DND-41 (cell line): Measurements from ENCODE around the gene CBLN2.

Source experiments
- ATAC-seq: fragments of 200-7000 bp; cut with Tn5 transposase; 3 replicates; pipeline ENCODE4 v1.9.1; 2021; ENCODE audit warnings: low read depth; ENCODE audit not compliant: insufficient read depth
- DNase-seq: peaks from one replicate; pipeline ENCODE4 v3.0.0-alpha.2; 2020
- H2AFZ ChIP-seq: 2 replicates; pipeline ENCODE4 v1.6.0; 2012; ENCODE audit warnings: low read depth, low read length
- H3K27ac ChIP-seq: 2 replicates; pipeline ENCODE4 v1.5.1; 2012; ENCODE audit warnings: low read length, inconsistent platforms
- H3K27me3 ChIP-seq: fragments of 200-600 bp; sonication (generic); 2 replicates; pipeline ENCODE4 v1.6.0; 2012; ENCODE audit warnings: low read length, mild to moderate bottlenecking, inconsistent platforms; ENCODE audit not compliant: insufficient read depth, poor library complexity
- H3K36me3 ChIP-seq: 2 replicates; pipeline ENCODE4 v1.5.1; 2012; ENCODE audit warnings: low read length, inconsistent platforms; ENCODE audit not compliant: insufficient read depth
- H3K4me1 ChIP-seq: 2 replicates; pipeline ENCODE4 v1.5.1; 2012; ENCODE audit warnings: mild to moderate bottlenecking, low read length; ENCODE audit not compliant: insufficient read depth
- H3K4me2 ChIP-seq: 2 replicates; pipeline ENCODE4 v1.6.0; 2012; ENCODE audit warnings: mild to moderate bottlenecking, moderate library complexity, low read length, inconsistent platforms; ENCODE audit not compliant: insufficient read depth
- H3K4me3 ChIP-seq, 2 experiments: fragments of 200-600 bp in 1 of 2; shearing (Covaris generic) in 1 of 2; 2 replicates each; pipeline ENCODE4 v1.5.1; 2012 to 2016; ENCODE audit warnings: inconsistent platforms in 2 of 2, low read length in 2 of 2, mild to moderate bottlenecking in 2 of 2, low read depth in 1 of 2, moderate library complexity in 1 of 2
- H3K79me2 ChIP-seq: 2 replicates; pipeline ENCODE4 v1.6.0; 2012; ENCODE audit warnings: low read length, inconsistent platforms; ENCODE audit not compliant: insufficient read depth
- H3K9ac ChIP-seq: 2 replicates; pipeline ENCODE4 v1.6.0; 2012; ENCODE audit warnings: low read depth, mild to moderate bottlenecking, inconsistent platforms, low read length, moderate library complexity
- H3K9me3 ChIP-seq: 2 replicates; pipeline ENCODE4 v1.5.1; 2012; ENCODE audit warnings: low read length, moderate library complexity, mild to moderate bottlenecking, inconsistent platforms; ENCODE audit not compliant: insufficient read depth, severe bottlenecking
- H4K20me1 ChIP-seq: 2 replicates; pipeline ENCODE4 v1.6.0; 2012; ENCODE audit warnings: low read length; ENCODE audit not compliant: insufficient read depth
- EZH2 ChIP-seq: IDR thresholded peaks from 3 replicates; pipeline ENCODE4 v1.6.1; 2012; ENCODE audit warnings: borderline replicate concordance, low read depth, mild to moderate bottlenecking, moderate library complexity, low read length, inconsistent platforms; ENCODE audit not compliant: severe bottlenecking
- TF ChIP-seq, protein P1 (sequence below): IDR thresholded peaks from 2 replicates; pipeline ENCODE4 v1.5.1; 2012; ENCODE audit warnings: borderline replicate concordance, low read length, moderate library complexity, mild to moderate bottlenecking; ENCODE audit not compliant: poor library complexity, severe bottlenecking; ENCODE audit errors: extremely low read depth

CBLN2 gene

GRCh38 chr18:72581976-72582375 lies 37.8 kb upstream of the CBLN2 start:
- H3K36me3 ChIP-seq = no peaks in the 10 kb centered on the region
- H3K9me3 ChIP-seq = peaks cover 11% of the 10 kb centered on the region
- ATAC-seq (no peak), DNase-seq (no peak)
- H3K4me2 ChIP-seq = no peak overlapping the region
- H3K4me3 ChIP-seq = no peak overlapping the region
- no peak overlapping the region for H2AFZ ChIP-seq
- no peak overlapping the region for H3K9ac ChIP-seq
- H3K4me1 ChIP-seq = no peaks in the 10 kb centered on the region
- no peaks in the 10 kb centered on the region for H3K79me2 ChIP-seq
- H4K20me1 ChIP-seq = no peaks in the 10 kb centered on the region
- H3K27ac ChIP-seq = no peak overlapping the region
- no peaks in the 10 kb centered on the region for H3K27me3 ChIP-seq
- TF ChIP-seq, protein P1, sequence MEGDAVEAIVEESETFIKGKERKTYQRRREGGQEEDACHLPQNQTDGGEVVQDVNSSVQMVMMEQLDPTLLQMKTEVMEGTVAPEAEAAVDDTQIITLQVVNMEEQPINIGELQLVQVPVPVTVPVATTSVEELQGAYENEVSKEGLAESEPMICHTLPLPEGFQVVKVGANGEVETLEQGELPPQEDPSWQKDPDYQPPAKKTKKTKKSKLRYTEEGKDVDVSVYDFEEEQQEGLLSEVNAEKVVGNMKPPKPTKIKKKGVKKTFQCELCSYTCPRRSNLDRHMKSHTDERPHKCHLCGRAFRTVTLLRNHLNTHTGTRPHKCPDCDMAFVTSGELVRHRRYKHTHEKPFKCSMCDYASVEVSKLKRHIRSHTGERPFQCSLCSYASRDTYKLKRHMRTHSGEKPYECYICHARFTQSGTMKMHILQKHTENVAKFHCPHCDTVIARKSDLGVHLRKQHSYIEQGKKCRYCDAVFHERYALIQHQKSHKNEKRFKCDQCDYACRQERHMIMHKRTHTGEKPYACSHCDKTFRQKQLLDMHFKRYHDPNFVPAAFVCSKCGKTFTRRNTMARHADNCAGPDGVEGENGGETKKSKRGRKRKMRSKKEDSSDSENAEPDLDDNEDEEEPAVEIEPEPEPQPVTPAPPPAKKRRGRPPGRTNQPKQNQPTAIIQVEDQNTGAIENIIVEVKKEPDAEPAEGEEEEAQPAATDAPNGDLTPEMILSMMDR = no peak
- TF ChIP-seq EZH2 = no peak

GRCh38 chr18:72572896-72573295 lies 28.8 kb upstream of the CBLN2 start:
- no peak overlapping the region for H2AFZ ChIP-seq
- H3K4me2 ChIP-seq = no peak overlapping the region
- TF ChIP-seq EZH2 = no peak
- TF ChIP-seq, protein P1 = no peak
- no peaks in the 10 kb centered on the region for H3K9me3 ChIP-seq
- no peak overlapping the region for H3K9ac ChIP-seq
- no peak overlapping the region for H3K27ac ChIP-seq
- ATAC-seq (no peak), DNase-seq (no peak)
- no peaks in the 10 kb centered on the region for H3K79me2 ChIP-seq
- H3K27me3 ChIP-seq = no peaks in the 10 kb centered on the region
- no peaks in the 10 kb centered on the region for H3K36me3 ChIP-seq
- H4K20me1 ChIP-seq = no peaks in the 10 kb centered on the region
- H3K4me3 ChIP-seq = no peak overlapping the region
- H3K4me1 ChIP-seq = no peaks in the 10 kb centered on the region

- Histone ChIP-seq H3K36me3 (no peaks in the 10 kb centered on the region), H3K79me2 (no peaks in the 10 kb centered on the region), H3K4me1 (peaks cover 5% of the 10 kb centered on the region; the same call in 1 of the 2 replicates), H3K9me3 (peaks cover 3% of the 10 kb centered on the region), H3K4me3 (no peak overlapping the region), H3K27ac (no peak overlapping the region), H2AFZ (no peak overlapping the region), H3K9ac (no peak overlapping the region), H3K27me3 (no peaks in the 10 kb centered on the region), H4K20me1 (no peaks in the 10 kb centered on the region), H3K4me2 (no peak overlapping the region)
- ATAC-seq = no peak
- TF ChIP-seq, protein P1 = no peak
- TF ChIP-seq EZH2 = no peak
- DNase-seq = no peak
Observed at GRCh38 chr18:72566290-72566689, 22.1 kb upstream of the CBLN2 start.

- H3K9me3 ChIP-seq = no peaks in the 10 kb centered on the region
- H3K36me3 ChIP-seq = no peaks in the 10 kb centered on the region
- H3K4me2 ChIP-seq = no peak overlapping the region
- no peak for DNase-seq
- H3K4me3 ChIP-seq = no peak overlapping the region
- H4K20me1 ChIP-seq = no peaks in the 10 kb centered on the region
- H3K79me2 ChIP-seq = no peaks in the 10 kb centered on the region
- H3K27ac ChIP-seq = no peak overlapping the region
- H3K27me3 ChIP-seq = no peaks in the 10 kb centered on the region
- H3K4me1 ChIP-seq = peaks cover 3% of the 10 kb centered on the region; the same call in 1 of the 2 replicates
- H3K9ac ChIP-seq = no peak overlapping the region
- H2AFZ ChIP-seq = no peak overlapping the region
- TF ChIP-seq, protein P1 = no peak
- TF ChIP-seq EZH2 = no peak
- ATAC-seq = no peak
Observed at GRCh38 chr18:72555968-72556367, 11.8 kb upstream of the CBLN2 start.
